Naive thymus-derived CD4-positive, alpha-beta T cell (primary cell): ENCODE data around the gene SNED1. TPM values are rescaled to one million over a fixed set of nuclear protein-coding genes. Genes with fewer than 3 reads are reported as not detected.

ENCODE experiments used
- ATAC-seq: fragments of 150-1000 bp; cut with Tn5 transposase; 2 replicates; pipeline ENCODE4 v1.10.0; 2021; ENCODE audit warnings: mild to moderate bottlenecking, moderate library complexity
- CTCF ChIA-PET: fragments of 350-600 bp; sonication (Branson Sonifier 250); formaldehyde crosslinking; loops from one replicate; lab custom pipeline; 2021; ENCODE audit warnings: antibody characterized with exemption; lab: Charles Lee
- POLR2A ChIA-PET: fragments of 350-600 bp; sonication (Branson Sonifier 250); formaldehyde crosslinking; loops from one replicate; lab custom pipeline; 2021; ENCODE audit warnings: antibody characterized with exemption, inconsistent platforms; lab: Charles Lee
- DNase-seq, 9 donors: peaks; one replicate each; pipeline versions ENCODE4 v3.0.0 to v3.0.0-alpha.2; 2020 to 2022; ENCODE audit warnings: mixed read lengths in 1 of 9
- H3K27ac ChIP-seq: one replicate; pipeline ENCODE4 v1.7.0; 2013; ENCODE audit warnings: mild to moderate bottlenecking, low read depth, low read length, moderate library complexity
- H3K27me3 ChIP-seq, 2 donors: one replicate each; pipeline ENCODE4 v1.7.0; 2013; ENCODE audit warnings: low read length in 2 of 2, mild to moderate bottlenecking in 2 of 2, moderate library complexity in 2 of 2; ENCODE audit not compliant: control insufficient read depth in 2 of 2, insufficient read depth in 2 of 2
- H3K36me3 ChIP-seq, 3 experiments: 1 replicate in 2 of 3; 2 replicates in 1 of 3; pipeline ENCODE4 v1.7.0; 2013; ENCODE audit warnings: low read length in 3 of 3, mild to moderate bottlenecking in 3 of 3, moderate library complexity in 1 of 3; ENCODE audit not compliant: insufficient read depth in 3 of 3, control insufficient read depth in 2 of 3
- H3K4me1 ChIP-seq, 2 donors: one replicate each; pipeline ENCODE4 v1.7.0; 2013; ENCODE audit warnings: low read length in 2 of 2, mild to moderate bottlenecking in 2 of 2, moderate library complexity in 1 of 2; ENCODE audit not compliant: control insufficient read depth in 2 of 2, insufficient read depth in 2 of 2
- H3K4me3 ChIP-seq: 2 replicates; pipeline ENCODE4 v1.7.0; 2013; ENCODE audit warnings: mild to moderate bottlenecking, low read length
- H3K9me3 ChIP-seq, 3 experiments: 1 replicate in 2 of 3; 2 replicates in 1 of 3; pipeline ENCODE4 v1.7.0; 2013; ENCODE audit warnings: low read length in 3 of 3; ENCODE audit not compliant: control insufficient read depth in 2 of 3
- H3K27ac Mint-ChIP-seq, 9 donors: one replicate each; pipeline ENCODE4 v1.8.0; 2020 to 2022; ENCODE audit warnings: mixed read lengths in 9 of 9, mild to moderate bottlenecking in 8 of 9, moderate library complexity in 5 of 9, inconsistent platforms in 2 of 9
- H3K27me3 Mint-ChIP-seq, 5 donors: one replicate each; pipeline ENCODE4 v1.8.0; 2021 to 2022; ENCODE audit warnings: mixed read lengths in 5 of 5, mild to moderate bottlenecking in 1 of 5
- H3K36me3 Mint-ChIP-seq, 5 donors: one replicate each; pipeline ENCODE4 v1.8.0; 2020 to 2022; ENCODE audit warnings: mixed read lengths in 5 of 5, mild to moderate bottlenecking in 3 of 5, inconsistent platforms in 1 of 5
- H3K4me1 Mint-ChIP-seq, 7 donors: one replicate each; pipeline ENCODE4 v1.8.0; 2020 to 2022; ENCODE audit warnings: mixed read lengths in 7 of 7, mild to moderate bottlenecking in 3 of 7, inconsistent platforms in 1 of 7
- H3K4me3 Mint-ChIP-seq, 10 donors: one replicate each; pipeline ENCODE4 v1.8.0; 2020 to 2022; ENCODE audit warnings: mild to moderate bottlenecking in 10 of 10, mixed read lengths in 10 of 10, moderate library complexity in 6 of 10, inconsistent platforms in 2 of 10
- H3K9me3 Mint-ChIP-seq, 11 donors: one replicate each; pipeline ENCODE4 v1.8.0; 2020 to 2022; ENCODE audit warnings: mixed read lengths in 11 of 11, mild to moderate bottlenecking in 4 of 11, inconsistent platforms in 1 of 11, moderate library complexity in 1 of 11
- intact Hi-C, 2 donors: fragments of 100-400 bp; cut with micrococcal nuclease; formaldehyde crosslinking; loops; one replicate each; pipeline ENCODE4 v1.15.1; 2023
- polyA plus RNA-seq, 2 donors: library from polyadenylated mRNA; unstranded; fragments of 300-500 nt; fragmentation: Illumina TruSeq; gene quantifications; one replicate each; pipeline ENCODE4 v1.2.3, GENCODE V29; 2021
- total RNA-seq, 6 experiments: library from RNA in 5 of 6; stranded (reverse) in 5 of 6; gene quantifications; 1 replicate in 5 of 6; 2 replicates in 1 of 6; pipeline ENCODE4 v1.2.3 and lab custom pipeline; 2021 to 2026

Gene SNED1
- total and polyA plus RNA-seq, 7 experiments from 2014 or later = 1.0 to 120 (median 32.9) TPM

DNA sequence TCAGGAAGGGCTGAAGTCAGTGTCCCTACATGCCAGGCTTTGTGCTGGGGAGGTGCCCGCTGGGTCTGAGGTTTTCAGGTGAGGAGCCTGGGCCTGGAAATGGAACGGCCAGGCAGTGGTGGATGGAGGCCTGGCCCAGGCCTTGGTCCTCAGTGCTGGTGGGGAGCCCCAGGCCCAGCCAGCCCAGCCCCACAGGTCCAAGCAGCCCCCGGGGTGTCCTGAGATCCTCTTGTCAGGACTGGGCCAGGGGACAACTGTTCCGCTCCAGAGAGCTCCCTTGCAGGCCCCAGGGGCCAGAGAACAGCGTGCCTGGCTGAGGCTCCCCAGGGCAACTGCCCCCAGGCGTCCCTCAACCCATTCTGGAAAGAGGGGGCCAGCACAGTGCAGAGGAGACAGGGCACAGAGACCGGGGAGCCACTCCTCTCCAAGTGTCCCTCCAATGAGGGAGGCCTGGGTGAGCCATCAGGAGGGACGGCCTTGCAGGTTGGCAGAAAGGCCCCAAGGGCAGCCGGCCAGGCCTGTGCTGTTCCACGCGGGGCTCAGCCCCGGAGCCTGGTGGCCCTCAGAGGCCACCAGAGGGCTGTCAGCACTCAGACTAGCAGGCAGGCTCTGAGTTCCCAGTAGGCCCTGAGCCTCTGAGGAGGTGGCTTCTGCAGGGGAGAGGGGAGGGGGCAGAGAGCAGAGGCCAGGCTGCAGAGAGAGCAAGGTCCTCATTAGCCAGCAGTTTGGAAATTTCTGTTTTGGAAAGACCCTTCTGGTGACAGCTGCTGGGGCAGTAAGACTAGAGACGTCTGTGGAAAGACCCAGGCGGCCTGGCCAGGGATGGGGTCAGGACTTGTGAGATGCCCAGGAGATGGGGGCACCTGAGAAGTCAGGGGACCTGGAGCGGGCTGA lies 29.4 kb upstream of the SNED1 start:
- DNase-seq (peak in 1 of 9 donors; percentile 7), ATAC-seq (no peak)
- peaks cover 0 to 5% (median 0%) of the 10 kb centered on the region in 5 donors for H3K36me3 Mint-ChIP-seq
- H3K4me1 Mint-ChIP-seq = peaks cover 0 to 14% (median 0%) of the 10 kb centered on the region in 7 donors
- ChIA-PET POLR2A (no interaction called here), CTCF (no interaction called here)
- Histone ChIP-seq H3K4me1 (no peaks in the 10 kb centered on the region), H3K9me3 (no peaks in the 10 kb centered on the region), H3K4me3 (no peak overlapping the region), H3K27ac (no peak overlapping the region), H3K27me3 (no peaks in the 10 kb centered on the region), H3K36me3 (no peaks in the 10 kb centered on the region)
- intact Hi-C loops = no loop called here
- no peak overlapping the region for H3K27ac Mint-ChIP-seq
- peaks cover 0 to 7% (median 0%) of the 10 kb centered on the region in 11 donors for H3K9me3 Mint-ChIP-seq
- H3K4me3 Mint-ChIP-seq = no peak overlapping the region
- H3K27me3 Mint-ChIP-seq = peaks cover 0 to 11% (median 7%) of the 10 kb centered on the region in 5 donors

DNA sequence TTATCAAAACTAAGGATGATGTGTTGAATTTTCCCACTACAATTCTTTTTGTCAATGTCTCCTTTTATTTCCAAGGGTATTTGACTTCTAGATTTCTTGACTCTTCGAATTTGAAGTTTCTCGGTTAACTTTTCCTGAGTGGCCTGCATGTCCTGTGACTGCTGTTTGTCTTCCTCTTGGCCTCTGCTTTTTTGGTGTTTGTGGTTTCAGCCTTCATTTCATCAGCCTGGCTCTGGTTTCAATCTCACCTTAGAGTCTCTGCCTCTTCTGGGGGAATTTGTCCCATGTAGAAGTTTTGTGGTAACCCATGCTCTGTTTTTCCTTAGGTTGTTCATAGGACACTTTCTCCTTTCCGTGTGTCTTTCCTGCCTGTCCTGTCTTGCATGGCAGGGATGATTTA lies 28.3 kb upstream of the SNED1 start:
- ATAC-seq = no peak
- intact Hi-C loops = no loop called here
- H3K27ac Mint-ChIP-seq = no peak overlapping the region

DNA sequence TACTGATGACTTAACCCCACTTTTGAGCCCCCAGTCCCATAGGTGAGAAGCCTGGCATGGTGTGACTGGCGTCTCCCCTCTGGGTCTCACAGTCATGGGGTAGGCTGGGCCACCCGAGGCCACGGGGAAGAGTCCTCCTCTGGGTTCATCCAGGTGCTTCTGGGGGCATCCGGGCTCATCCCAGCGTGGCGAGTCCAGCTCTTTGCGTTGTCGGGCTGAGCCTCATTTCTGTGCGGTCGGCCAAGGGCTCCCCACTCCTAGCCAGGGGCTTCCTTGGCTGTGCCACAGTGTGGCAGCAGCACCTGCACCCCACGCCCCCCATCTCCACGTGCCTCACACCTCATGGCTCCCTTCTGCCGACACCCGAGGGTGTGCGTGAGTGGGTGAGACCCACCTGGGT lies 27.6 kb upstream of the SNED1 start:
- no peak overlapping the region for H3K4me3 ChIP-seq
- H3K27me3 Mint-ChIP-seq = peaks cover 0 to 18% (median 12%) of the 10 kb centered on the region in 5 donors
- H3K4me3 Mint-ChIP-seq = no peak overlapping the region
- no peak overlapping the region for H3K27ac ChIP-seq
- intact Hi-C loops = no loop called here
- ChIA-PET POLR2A (no interaction called here), CTCF (no interaction called here)
- H3K4me1 Mint-ChIP-seq = peaks cover 6 to 25% (median 8%) of the 10 kb centered on the region in 7 donors
- H3K36me3 Mint-ChIP-seq = peaks cover 0 to 5% (median 0%) of the 10 kb centered on the region in 5 donors
- H3K36me3 ChIP-seq = no peaks in the 10 kb centered on the region
- H3K27ac Mint-ChIP-seq = no peak overlapping the region
- H3K9me3 Mint-ChIP-seq = peaks cover 0 to 7% (median 0%) of the 10 kb centered on the region in 11 donors
- H3K4me1 ChIP-seq = no peaks in the 10 kb centered on the region
- DNase-seq (no peak), ATAC-seq (no peak)
- H3K27me3 ChIP-seq = peaks cover 0 to 3% of the 10 kb centered on the region in 2 donors
- H3K9me3 ChIP-seq = no peaks in the 10 kb centered on the region

More for the DNA sequence above, 28.3 kb upstream of the SNED1 start:
- POLR2A ChIA-PET = no interaction called here
- DNase-seq = no peak
- Histone ChIP-seq H3K9me3 (no peaks in the 10 kb centered on the region), H3K36me3 (no peaks in the 10 kb centered on the region), H3K27me3 (peaks cover 0 to under 1% of the 10 kb centered on the region in 2 donors), H3K27ac (no peak overlapping the region), H3K4me1 (no peaks in the 10 kb centered on the region), H3K4me3 (no peak overlapping the region)
- no peak overlapping the region for H3K4me3 Mint-ChIP-seq
- peaks cover 6 to 23% (median 7%) of the 10 kb centered on the region in 7 donors for H3K4me1 Mint-ChIP-seq
- peaks cover 0 to 7% (median 0%) of the 10 kb centered on the region in 11 donors for H3K9me3 Mint-ChIP-seq
- CTCF ChIA-PET = no interaction called here
- peaks cover 0 to 18% (median 12%) of the 10 kb centered on the region in 5 donors for H3K27me3 Mint-ChIP-seq
- H3K36me3 Mint-ChIP-seq = peaks cover 0 to 5% (median 0%) of the 10 kb centered on the region in 5 donors

DNA sequence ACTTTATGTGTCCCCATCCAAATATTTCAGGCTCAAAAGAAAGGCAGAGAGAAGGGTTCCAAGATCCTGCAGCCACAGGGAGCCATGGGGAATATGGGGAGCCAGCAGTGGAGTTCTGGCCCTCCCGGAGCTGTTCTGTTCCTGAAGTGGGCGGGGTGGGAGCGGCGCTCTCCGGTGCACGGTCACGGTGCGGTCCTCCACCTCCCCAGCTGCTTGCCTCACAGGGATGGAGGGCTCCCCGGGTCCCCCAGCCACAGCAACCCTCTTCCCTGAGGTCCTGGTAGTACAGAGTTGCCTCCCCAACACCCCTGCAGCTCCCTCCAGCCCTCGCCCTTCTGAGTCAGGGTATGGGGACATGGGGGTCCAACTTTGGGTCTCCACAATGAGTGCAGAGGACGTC lies 26.2 kb upstream of the SNED1 start:
- Mint-ChIP-seq H3K27me3 (peaks cover 0 to 18% (median 12%) of the 10 kb centered on the region in 5 donors), H3K4me3 (no peak overlapping the region), H3K4me1 (peaks cover 6 to 25% (median 8%) of the 10 kb centered on the region in 7 donors), H3K36me3 (peaks cover 0 to 5% (median 0%) of the 10 kb centered on the region in 5 donors), H3K9me3 (peaks cover 0 to 7% (median 0%) of the 10 kb centered on the region in 11 donors), H3K27ac (no peak overlapping the region)
- no peak for ATAC-seq
- intact Hi-C loops = no loop called here
- no peak for DNase-seq
- H3K27ac ChIP-seq = no peak overlapping the region
- H3K4me3 ChIP-seq = no peak overlapping the region
- POLR2A ChIA-PET = no interaction called here
- no peaks in the 10 kb centered on the region for H3K4me1 ChIP-seq
- CTCF ChIA-PET = interaction anchor here (1.2 kb wide), 1 partner anchor 13 kb away, joined by 3 read pairs; no protein-coding TSS in a partner anchor
- H3K36me3 ChIP-seq = no peaks in the 10 kb centered on the region
- peaks cover 0 to 3% of the 10 kb centered on the region in 2 donors for H3K27me3 ChIP-seq
- no peaks in the 10 kb centered on the region for H3K9me3 ChIP-seq

DNA sequence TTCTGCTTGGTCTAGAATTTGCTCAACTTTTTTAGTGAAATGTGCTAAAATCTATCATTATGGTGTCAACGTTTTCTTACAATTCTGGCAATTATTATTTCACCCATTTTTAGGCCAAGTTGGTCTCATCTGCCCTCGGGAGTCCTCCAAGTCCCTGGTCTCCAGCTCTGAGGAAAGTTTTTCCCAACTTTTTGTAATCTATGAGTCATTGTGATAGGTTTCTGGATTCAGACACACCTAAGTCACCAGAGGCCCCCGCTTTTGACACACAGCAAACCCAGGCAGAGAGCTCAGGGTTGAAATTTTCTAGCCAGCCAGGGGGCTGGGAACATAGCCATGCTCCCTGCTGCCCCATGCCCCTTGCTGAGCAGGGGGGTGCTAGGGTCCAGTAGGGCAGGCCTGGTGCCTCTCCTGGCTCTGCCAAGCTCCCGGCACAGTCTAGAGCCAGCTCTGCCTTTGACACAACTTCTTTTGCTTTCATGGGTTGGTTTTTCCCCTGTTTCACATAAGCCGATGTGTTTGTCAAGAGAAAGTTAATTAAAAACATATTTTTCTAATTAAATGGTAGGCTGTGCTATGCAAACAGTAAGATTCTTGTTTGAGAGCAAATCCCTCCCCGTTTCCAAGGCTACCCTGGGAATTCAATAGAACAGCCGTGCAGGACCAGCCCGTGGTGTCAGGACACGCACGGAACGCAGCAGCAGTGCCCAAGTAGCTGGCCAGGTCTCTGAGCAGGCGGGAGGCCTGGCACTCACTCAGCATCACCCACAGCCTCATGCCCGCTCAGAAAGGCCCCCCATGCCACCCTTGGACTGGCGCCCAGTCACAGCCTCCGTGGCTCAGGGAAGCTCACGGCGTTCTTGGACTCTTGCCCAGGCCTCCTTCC lies 25.5 kb upstream of the SNED1 start:
- no peak overlapping the region for H3K27ac ChIP-seq
- no peaks in the 10 kb centered on the region for H3K9me3 ChIP-seq
- CTCF ChIA-PET = interaction anchor here (0.6 to 1.2 kb wide), 2 partner anchors 14 to 177 kb away, joined by 3 read pairs; no protein-coding TSS in a partner anchor
- no peak overlapping the region for H3K4me3 ChIP-seq
- peaks cover 0 to 18% (median 12%) of the 10 kb centered on the region in 5 donors for H3K27me3 Mint-ChIP-seq
- H3K27ac Mint-ChIP-seq = no peak overlapping the region
- DNase-seq (no peak), ATAC-seq (no peak)
- H3K27me3 ChIP-seq = peaks cover 0 to 3% of the 10 kb centered on the region in 2 donors
- H3K4me3 Mint-ChIP-seq = no peak overlapping the region
- H3K36me3 ChIP-seq = no peaks in the 10 kb centered on the region
- peaks cover 0 to 7% (median 0%) of the 10 kb centered on the region in 11 donors for H3K9me3 Mint-ChIP-seq
- H3K36me3 Mint-ChIP-seq = peaks cover 0 to 5% (median 0%) of the 10 kb centered on the region in 5 donors
- POLR2A ChIA-PET = no interaction called here
- intact Hi-C loops = no loop called here
- H3K4me1 Mint-ChIP-seq = peaks cover 6 to 25% (median 8%) of the 10 kb centered on the region in 7 donors
- H3K4me1 ChIP-seq = no peaks in the 10 kb centered on the region
